Measurements from ENCODE around the gene SEMA3B.
A peak's percentile ranks its signal among the peaks of the same experiment; 100 is the strongest.

Gene SEMA3B

DNA sequence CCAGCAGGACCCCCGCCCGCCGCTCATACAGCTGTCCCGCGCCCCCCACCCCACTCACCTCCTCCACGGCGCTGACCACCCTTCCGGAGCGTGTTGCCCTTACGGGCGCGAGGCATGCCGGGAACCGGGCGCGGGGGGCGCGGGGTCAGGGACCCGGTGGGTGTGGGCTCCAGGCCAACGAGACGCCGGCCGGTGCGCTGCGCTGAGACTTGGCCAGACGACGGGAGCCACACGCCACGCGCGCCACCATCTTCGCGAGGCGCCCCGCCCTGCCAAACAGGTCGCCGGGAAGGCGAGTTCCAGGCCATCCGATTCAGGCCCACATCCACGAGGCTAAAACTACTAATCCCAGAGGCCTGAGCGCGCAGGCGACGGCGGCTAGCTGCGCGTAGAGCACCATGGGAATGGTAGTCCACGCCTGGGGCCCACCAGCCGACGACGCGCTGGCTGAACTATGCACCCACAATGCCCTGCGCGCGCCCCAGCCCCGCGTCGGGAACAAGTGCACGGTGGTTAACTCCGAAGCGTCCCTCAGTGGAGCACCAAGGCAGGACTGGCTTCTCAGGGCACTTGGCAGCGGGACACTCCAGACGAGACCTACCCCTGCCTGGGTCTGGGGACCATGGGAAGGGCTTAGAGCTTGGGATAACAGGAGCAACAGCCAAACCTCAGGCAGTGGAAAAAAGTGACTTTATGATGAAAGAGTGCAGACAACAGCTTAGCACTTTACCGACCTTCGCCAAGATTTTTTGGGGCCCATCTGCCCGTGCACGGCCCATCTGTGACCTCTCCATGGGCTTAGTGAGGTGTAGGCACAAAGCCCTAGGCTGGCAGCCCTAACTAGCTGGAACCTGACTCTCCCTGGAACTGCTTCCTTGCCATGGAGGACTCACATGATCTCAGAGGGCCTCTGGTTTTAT is 23.5 kb downstream of the SEMA3B start, which contains the start of gene IFRD2:
TSS of gene IFRD2 (minus strand) at position 271 of the 920 bp plus-strand sequence. CDS start at position 116, 155 bp downstream.
- DNase-seq (ENCODE audit: low read depth in 3 of 3), result peak; percentile 91 to 97 (median 91)

DNA sequence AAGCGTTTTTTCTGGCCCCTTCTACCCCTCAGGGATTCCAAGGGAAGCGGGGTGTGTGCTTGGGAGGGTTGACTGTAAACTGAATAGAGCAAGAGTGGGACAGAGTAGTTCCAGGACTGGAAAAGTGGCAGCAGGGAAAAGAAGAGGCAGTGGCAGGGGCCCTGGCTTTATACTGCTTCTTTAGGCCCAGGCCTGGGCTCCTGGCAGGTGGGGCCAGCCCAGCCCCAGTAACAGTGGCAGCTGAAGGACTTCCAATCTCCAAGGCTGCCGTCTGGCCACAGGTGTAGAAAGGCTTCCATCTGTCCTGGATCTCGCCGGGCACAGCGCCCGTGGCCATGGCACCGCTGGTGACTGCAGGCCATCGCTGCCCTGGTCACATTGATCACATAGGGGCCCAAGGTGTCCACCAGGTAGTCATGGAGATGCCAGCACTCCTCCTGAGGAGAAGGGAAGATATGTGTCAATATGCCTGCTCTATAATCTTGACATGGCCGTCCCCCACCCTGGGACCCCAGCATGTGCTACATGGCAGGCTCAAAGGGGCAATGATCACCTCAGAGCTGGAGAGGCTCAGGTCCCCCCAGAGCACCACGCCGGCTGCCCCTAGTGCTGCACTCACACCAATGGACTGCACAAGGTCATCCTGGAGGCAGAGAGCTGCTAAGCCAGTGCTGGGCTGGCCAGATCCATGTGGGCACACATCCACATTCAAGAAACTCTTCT is 24.3 kb downstream of the SEMA3B start:
- no peak for DNase-seq (ENCODE audit: low read depth in 3 of 3)

DNA sequence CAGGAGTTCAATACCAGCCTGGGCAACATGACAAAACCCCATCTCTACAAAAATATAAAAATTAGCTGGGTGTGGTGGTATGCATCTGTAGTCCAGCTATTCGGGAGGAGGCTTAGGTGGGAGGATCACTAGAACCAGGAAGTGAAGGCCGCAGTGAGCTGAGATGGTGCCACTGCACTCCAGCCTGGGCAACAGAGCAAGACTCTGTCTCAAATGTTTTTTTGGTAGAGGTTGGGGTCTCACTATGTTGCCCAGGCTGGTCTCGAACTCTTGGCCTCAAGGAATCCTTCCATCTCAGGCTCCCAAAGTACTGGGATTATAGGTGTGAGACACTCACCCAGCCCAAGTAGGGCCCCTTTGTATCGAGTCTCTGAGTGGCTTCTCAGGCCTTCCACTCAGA is 25.1 kb downstream of the SEMA3B start:
- no peak for DNase-seq (ENCODE audit: low read depth in 3 of 3)

DNA sequence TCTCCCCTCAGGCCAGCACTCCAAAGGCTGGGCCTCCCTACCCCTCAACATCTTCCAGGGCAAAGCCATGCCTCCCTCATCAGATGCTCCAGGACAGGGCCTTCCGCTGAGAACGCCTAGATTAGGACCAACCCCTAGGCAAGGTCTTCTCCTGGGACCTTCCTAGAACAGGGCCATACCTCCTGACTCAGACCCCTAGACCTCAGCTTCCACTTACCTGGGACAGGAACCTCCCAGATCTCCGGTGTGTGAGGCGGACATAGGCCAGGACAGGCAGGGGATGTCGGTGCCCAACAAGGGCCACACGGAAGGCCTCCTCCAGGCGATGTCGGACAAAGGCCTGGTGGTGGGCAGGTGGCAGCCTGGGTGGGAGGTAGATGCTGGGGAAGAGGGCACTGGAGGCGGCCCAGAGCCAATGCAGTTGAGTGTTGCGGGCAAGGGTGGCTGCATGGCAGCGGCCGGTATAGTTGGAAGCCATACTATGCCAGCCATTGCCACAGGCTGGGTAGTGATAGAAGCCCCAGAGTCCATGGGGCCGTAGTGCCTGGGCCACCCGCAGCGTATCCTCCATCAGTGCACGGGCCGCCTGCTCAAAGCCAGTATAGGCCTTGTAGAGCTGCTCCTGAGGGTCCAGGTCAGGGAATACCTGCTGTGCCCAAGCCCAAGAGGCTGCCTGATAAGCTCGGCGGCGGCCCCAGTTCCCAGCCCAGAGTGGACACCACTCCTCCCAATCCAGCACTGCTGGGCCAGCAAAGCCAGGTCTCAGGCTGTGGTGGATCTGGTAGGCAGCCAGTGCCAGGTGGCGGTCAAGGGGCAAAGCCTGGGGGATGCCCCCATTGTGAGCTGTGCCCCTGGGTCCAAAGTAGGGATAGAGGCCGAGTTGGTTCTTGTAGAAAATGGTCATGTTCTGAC is 25.8 kb downstream of the SEMA3B start:
- no peak for DNase-seq (ENCODE audit: low read depth in 3 of 3)

DNA sequence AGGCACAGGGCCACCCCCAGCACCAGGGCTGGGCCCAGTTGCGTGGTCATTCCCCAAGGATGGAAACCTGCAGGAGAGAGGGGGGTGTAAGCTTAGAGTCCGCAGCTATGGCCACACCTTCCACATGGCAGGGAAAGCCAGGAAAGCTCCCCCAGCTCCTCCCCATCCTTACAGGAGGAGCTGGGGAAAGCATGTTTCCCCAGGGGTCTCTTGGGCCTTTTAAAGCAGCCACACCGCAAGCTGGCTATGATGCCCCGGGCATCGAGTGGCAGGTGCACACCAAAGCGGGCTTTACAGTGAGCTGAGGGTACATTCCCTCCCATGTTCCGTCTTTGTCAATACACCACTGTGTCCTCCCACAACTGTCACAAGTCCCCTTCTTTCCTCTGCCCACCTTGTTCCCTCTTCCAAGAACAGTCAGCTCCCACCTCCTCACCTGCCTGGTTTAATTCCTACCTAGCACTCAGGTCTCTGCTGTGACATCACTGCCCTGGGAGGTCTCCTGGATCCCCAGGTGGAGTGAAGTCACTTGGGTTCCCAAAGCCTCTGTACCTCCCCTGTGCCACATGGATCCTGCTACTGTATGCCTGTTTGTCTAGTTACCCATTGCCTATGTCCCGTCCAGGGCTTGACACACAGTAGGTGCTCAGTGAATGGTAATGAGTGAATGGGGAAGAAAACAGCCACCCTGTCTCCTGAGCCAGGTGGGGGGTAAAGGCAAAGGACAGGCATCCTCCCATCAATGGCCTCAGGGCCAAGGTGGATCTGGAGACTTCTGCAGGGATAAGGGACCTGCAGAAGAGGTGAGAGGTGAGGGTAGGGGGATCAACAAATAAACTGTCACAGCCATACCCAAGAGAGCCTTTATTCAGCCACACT is 26.8 kb downstream of the SEMA3B start:
- DNase-seq (ENCODE audit: low read depth in 3 of 3), result no peak

DNA sequence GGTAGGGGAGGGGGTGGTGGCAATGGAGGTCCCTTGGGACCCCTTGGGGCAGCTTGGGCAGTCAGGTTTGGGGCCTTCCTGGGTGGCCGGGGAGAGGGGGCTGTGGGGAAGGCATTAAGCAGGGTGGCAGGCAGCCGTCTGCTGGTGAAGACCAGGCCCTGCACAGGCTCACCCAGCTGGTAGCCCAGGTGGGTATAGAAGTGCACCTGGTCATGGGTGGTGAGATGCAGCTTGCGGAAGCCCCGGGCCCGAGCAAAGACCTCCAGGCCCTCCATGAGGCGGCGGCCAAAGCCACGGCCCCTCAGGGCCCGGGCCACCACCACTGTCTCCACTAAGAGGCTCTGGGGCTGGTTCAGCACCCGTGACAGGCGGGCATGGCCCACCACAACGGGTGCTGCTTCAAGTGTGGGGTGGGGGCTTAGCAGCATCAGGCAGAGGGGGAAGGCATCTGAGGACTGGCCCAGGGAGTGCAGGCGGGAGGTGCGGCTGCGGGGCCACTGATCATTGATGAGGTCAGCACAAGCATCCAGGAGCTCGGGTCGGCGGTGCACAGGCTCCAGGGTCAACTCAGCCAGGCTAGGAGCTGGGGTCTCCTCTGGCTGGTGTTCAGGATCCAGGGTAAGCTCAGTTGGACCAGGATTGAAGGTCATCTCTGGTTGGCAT is 27.9 kb downstream of the SEMA3B start:
- DNase-seq (ENCODE audit: low read depth in 3 of 3), result no peak

DNA sequence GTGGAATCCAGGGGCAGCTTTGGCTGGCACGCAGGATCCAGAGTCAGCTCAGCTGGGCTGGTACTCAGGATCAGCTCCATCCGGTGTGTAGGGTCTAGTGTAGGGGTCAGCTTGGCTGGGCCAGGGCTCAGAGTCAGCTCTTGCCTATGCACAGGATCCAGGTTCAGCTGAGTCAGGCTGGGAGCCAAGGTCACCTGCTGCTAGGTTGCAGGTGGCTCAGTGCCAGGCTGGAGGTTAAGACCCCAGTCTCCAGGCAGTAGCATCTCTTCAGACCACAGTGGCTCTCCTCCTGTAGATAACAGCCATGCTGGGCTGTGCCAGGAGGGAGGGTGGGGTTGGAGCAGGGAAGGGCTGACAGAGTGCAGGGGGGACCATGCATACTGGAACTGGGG is 28.4 kb downstream of the SEMA3B start:
- no peak for DNase-seq (ENCODE audit: low read depth in 3 of 3)

DNA sequence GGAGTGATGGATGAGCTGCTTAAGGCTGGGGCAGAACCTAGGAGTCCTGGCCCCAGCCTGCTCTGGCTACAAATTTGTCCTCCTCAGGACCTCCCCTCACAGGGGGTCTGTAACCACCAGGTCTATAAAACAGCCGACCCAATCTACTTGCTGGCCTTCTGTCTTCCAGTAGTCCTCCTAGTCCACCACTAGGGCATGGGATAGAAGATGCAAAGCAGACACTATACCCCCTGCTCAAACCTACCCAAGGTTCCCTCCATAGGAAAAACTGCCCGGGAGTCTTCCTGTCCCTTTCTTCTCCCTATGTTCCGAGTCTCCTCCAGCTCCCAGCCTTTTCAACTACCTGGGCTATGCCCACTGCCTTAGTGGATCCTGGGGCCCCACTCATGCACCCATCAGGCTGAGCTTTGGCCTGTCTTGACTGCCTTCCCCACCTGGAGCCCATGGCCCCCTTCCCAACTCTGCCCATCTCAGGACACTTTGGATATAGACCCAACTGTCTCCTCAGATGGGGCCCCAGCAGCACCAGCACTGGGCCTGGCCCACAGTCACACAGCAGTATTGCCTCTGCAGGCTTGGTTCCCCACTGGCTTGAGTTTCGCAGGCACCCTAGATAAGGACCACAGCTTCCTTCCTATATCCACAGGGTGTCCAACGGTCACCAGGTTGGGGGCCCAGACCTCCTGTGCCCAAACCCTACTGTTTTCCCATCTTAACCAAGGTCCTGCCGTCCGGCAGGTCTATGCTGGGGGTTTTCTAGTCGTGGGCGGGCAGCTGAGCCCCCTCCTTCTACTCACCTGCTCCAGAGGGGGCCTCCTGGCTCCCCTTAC is 29.2 kb downstream of the SEMA3B start:
- DNase-seq (ENCODE audit: low read depth in 3 of 3), result no peak

DNA sequence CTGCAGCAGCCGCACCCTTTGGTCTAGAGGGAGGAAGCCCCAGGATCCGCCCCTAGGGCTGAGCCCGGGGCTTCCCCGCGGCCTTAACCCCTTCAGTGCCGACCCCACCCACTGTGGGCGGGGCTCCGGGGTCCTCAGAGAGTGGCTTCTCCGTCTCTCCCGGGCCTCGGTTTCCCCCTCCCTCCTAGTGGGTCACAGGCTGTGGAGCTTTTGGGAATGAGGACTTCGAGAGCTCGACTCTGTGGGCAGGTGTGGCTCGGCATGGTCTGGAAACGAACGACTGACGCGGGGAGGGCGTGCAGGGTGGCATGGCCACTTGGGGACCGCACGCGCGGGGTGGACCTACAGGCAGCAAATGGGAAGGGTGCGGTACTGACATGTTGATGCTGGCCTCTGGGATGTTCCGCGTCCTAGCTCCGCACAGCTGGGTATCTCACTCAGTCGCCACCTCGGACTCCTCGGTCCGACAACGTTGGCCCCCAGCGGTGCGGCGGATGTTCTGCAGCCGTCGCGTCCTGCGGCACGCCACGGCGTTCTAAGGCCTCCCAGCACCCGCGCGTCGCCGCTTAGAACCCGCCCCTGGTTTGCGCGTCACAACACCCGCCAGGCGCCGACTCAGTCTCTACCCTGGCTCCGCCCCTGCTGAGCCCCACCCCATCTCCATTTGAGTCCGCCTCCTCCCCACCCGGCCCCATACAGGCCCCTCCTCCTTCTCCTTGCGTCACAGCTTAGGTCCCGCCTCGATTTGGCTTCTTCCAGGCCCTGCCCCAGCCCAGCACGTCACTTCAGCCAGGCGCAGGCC is 30.1 kb downstream of the SEMA3B start, which contains the start of the genes HYAL3 and NAA80:
TSS of gene HYAL3 (minus strand) at position 570 of the 802 bp plus-strand sequence. CDS start 3,803 bp downstream, outside the sequence.
TSS of gene NAA80 (minus strand) at position 570 of the 802 bp plus-strand sequence. CDS start 1,942 bp downstream, outside the sequence.
- DNase-seq (ENCODE audit: low read depth in 3 of 3), result peak; percentile 97 to 100 (median 99)

DNA sequence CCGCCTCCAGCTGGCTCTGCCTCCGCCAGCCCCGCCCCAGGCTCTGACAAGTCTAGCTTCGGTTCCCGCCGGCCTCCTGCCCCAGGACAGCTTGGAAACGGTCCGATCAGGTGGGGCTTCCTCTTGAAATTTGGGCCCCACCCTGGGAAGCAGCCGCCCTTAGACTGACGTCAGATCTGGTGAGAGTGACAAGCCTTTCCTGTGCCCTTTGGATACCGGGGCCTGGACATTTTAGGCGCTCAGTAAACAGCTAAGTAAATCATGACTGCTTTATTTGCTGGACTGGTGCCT is 30.6 kb downstream of the SEMA3B start:
- DNase-seq (ENCODE audit: low read depth in 3 of 3), result no peak

GRCh38 chr3:50299929-50300680 is 31.2 kb downstream of the SEMA3B start:
- DNase-seq (ENCODE audit: low read depth in 3 of 3), result no peak

- DNase-seq (ENCODE audit: low read depth in 3 of 3), result no peak
Measured at GRCh38 chr3:50300681-50301254, 31.8 kb downstream of the SEMA3B start.

- DNase-seq (ENCODE audit: low read depth in 3 of 3), result no peak
Measured at GRCh38 chr3:50302095-50303012, 33.4 kb downstream of the SEMA3B start.

DNA sequence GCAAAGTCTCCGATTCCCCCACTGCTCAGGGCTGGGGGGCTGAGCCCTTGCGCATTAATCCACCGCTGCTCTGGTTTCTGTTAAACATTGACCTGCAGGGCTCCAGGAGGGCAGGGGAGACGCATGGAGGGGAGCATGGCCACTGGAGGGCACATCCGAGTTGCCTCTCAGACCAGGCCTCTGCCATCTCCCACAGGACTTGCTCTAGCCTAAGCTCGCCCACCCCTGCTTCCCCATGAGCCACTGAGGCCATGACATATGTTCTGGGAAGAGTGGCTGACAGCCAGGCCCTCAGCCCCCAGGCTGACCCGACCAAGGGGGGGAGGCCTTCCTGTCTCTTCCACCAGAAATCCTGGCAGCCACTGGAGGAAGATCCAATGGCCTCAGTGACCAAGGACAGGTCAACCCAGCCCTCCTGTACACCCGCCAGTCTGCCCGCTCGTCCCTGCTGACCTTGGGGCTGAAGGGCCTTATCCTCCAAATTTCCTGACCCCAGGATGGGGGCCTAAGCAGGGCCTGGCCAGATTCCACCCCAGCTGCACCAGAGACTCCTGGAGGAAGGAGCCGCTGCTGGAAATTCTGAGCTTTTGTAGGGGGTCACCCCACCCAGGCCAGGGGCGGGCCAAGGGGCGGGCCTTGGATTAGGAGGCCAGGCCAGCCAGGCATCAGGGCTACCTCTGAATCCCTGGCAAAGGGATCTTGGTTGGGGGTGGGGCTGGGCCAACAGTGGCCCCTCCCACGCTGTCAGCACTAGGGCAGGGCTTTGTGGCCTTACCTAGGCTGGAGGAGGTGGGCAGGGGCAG is 34.3 kb downstream of the SEMA3B start, which contains the start of gene HYAL1:
TSS of gene HYAL1 (minus strand) at position 562 of the 803 bp plus-strand sequence. CDS start 618 bp downstream, outside the sequence.
- DNase-seq (ENCODE audit: low read depth in 3 of 3), result no peak

- DNase-seq (ENCODE audit: low read depth in 3 of 3), result no peak
Measured at GRCh38 chr3:50304601-50305000, 35.7 kb downstream of the SEMA3B start.

Measured in stimulated activated CD4-positive, alpha-beta T cell treated with anti-CD3 and anti-CD28 coated beads, TNF-alpha, amount 100 ng/mL, for 24 hours (primary cell).